HG03575 (cell line): ENCODE measurements around the gene MYO1B.

Experiments used
- ATAC-seq: cut with Tn5 transposase; IDR thresholded peaks from one replicate; pipeline ENCODE4 v1.9.1; 2021; ENCODE audit not compliant: unreplicated experiment, insufficient number of reproducible peaks, low FRiP score; ENCODE audit errors: extremely low read depth

MYO1B gene

DNA sequence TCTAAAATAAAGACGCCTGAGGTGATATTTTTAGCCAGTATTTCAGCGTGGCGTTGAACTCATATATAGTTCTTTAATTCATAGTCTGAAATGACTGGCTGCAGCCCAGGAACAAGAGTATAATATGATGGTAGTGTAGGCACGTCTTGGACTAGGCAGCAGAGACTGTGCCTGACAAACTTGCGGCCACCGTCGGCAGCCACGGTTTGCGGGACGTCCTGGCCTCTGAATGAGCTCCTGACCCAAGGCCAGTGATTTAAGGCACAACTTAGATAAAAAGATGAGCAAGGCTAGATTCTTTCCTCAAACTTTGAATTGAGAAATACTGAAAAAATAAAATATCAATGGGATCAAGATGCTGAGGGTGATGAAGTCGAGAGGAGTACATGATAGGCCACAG lies 40.0 kb downstream of the MYO1B start:
- no peak for ATAC-seq

DNA sequence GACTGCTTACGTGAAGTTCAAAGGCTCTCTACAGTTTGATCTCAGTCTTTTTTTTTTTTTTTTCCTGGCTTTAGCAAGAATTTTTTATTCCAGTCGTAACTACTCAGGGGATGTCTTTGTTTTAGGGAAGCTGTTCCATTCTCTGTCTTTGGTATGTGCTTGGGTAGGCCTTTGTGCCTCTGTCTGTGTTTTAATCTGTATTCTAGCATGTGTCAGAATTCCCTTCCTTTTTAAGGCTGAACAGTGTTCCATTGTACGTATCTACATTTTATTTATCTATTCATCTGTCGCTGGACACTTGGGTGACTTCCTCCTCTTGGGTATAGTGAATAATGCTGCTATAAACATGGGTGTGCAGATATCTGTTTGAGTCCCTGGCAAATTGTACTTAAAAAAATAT lies 42.6 kb downstream of the MYO1B start:
- no peak for ATAC-seq

DNA sequence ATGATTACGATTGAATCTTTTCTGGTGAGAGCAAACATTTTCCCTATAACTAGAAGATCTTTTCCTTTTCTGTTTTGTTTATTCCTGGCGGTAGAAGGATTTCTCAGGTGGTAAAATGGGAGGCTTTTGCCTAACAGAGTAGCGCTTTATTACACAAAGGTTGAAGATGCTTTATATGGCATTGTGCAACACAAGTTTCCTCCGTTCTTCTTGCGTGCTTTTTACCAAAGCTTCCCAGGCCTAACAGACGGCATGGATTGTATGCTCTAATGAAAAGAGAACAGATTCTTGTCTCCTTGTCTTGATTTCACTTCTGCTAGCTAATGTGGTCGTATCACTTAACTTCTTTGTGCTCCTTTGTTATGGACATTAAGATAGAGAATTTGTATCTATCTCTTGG lies 43.8 kb downstream of the MYO1B start:
- no peak for ATAC-seq

DNA sequence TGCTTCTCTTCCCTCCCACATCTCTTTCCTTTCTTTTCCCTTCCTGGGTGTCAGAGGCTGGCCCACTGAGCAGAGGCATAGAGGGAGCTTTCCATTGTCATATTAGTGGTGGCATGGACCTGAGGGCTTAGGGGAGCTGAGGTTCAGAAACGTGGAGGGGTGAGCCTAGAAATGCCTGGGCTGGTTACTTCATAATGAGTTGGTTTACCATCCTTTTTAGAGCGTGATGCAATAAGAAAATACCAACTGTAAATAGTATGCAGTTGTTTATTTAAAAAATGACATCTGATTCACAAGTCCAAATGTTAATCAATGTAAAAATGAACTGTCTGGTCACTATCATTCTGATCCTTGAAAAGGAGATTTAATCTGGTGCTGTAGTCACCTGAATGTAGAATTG lies 46.3 kb downstream of the MYO1B start:
- ATAC-seq, result no peak

- no peak for ATAC-seq
These were observed 47.7 kb downstream of the MYO1B start for GRCh38 chr2:191292869-191293268.

DNA sequence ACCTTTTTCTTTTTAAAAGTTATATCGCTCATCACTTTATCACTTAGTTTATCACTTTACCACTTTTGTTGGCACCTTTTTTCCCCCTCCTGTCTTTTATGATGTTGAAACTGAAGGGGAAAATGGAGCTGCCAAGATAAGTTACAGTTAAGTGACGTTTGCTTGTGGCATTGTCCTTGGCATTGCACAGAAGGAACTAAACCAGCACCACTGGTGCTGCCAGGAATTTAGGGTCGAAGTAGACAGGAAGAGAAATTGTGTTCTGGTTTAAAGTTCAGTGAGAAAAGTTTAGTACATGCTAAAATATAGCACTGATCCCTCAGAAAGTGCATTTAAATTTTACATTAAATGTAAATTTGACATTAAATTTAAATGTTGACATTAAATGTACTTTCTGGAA lies 49.9 kb downstream of the MYO1B start:
- no peak for ATAC-seq

DNA sequence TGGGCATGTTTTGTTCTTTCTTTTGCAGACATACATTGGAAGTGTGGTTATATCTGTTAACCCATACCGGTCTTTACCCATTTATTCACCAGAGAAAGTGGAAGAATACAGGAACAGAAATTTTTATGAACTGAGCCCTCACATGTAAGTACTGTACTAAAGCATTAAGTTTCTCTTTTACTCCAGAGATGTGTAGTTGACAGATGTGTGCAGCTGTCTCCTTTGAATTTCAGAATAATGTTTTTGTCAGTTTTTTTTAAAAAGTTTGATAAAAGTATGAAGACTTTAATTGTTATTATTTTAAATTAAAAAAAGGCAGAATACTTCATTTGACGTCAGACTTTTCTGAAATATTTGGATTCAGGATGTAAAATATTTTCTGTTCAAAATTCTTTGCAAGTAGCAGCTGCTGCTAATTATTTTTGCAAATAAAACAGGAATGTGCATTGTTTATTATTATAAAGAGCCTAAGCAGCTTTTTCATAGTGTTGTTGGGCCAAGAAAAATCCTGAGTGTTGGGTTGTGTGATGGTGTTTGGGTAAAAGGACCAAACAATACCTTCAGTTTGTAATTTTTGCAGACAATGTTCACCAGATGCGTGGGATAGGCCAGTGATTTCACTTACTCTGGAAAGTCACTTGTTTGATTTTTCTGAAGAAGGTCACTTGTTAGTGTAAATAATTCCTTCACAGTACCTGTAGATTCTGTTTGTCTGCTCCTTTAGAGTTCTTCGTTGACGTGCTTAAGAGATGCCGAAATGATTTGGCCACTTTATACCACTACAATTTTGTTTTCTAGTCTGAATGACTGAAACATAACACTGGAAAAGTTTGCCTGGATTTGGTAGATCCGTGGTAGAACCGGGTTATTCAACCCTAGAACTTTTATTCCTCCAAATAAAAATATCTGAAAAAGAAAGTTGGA lies 51.1 kb downstream of the MYO1B start:
- no peak for ATAC-seq

DNA sequence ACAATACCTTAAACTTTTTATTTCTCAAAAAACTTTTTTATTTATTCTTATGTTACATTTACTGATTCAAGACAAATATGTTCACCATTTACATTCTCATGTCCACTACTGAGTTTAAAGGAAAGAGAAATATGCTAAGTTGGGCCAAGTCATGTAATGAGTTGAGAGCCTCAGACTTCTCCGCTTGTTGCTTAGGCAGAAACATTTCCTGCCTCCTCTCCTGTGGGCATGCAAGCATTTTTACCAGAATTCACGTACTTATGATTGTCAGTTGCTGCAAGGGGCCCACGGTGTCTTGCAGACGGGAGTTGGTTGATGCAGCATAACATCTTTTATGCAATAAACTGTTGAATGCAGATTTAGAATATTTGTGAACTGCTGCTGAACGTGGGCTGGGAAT lies 51.8 kb downstream of the MYO1B start:
- no peak for ATAC-seq

GRCh38 chr2:191298306-191298705 lies 53.1 kb downstream of the MYO1B start:
- ATAC-seq, result no peak

GRCh38 chr2:191299010-191299409 lies 53.8 kb downstream of the MYO1B start:
- no peak for ATAC-seq

DNA sequence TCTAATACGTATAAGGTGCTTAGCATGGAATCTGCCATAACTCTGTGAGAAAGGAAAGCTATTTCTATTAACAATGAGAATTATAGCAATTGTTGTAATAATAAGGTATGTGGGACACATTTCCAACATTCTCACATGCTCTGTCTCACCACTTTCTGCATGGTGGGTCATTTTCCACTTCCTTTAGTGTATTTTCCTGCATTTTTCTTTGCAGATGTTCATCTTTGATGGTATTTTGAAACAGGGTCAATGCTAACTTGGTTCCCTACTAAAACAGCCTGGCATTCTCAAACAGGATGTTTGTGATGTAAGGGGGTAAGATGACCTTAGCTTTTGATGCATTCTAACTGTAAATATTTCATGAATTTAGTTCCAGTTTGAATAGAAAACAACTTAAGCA lies 54.7 kb downstream of the MYO1B start:
- ATAC-seq, result no peak

DNA sequence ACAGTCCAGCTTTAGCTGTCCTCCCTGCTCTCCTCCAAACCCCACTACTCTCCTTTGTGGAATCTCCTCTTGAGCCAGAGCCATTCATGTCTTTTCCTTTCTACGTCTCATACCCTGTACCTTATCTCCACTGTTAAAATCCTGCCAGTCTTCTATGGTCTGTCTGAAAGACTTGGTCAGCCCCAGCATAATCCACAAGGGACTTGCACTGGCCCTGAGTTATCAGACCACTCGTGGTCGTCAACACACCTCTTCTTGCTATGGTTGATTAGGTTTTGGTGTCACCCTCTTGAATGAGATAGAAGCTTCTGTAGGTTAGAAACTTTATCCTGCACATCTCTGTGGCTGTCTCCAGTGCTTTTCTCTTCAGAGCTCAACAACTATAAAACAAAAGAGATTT lies 56.8 kb downstream of the MYO1B start:
- no peak for ATAC-seq

GRCh38 chr2:191302459-191303139 lies 57.4 kb downstream of the MYO1B start:
- ATAC-seq, result no peak

DNA sequence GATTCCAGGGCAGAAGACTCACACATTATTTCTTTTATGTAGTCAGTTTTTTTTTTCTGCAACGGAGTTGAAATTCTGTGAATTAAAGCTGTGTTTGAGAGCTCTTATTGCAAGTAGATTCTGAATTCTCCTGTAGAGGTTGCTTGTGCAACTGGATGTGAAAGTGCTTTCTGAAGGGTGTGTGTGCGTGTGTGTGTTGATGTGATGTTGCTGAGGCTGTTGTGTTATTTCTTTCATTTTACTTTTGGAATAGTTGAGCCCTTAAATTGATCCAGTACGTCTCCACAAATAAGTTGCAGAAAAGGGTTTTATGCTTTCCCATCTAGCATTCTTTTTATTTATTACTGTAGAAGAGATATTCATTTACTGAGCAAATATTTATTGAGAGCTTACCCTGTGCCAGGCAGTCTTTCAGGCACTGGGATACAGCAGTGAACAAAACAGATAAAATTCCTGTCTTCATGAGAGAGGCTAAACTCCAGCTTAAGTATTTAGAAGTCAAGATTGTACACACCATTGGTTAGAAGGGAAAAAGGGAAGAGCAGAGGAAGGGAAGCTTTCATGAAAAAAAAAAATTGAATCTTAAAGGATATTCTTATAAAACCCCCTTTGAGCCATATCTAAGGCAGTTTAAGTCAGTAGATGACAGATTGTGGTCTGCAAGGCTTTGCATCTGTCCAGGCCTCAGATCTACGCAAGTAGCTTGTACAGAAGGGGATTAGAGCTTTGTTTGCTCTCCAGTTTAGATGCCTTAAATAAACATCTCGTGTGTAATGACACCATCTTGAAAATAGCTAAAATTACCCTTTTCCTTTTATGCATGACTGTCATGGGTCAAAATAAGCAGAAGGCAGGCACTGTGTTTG lies 58.2 kb downstream of the MYO1B start:
- ATAC-seq, result no peak

GRCh38 chr2:191304939-191305875 lies 60.0 kb downstream of the MYO1B start:
- ATAC-seq, result no peak

GRCh38 chr2:191308026-191308425 lies 62.8 kb downstream of the MYO1B start:
- ATAC-seq, result no peak

DNA sequence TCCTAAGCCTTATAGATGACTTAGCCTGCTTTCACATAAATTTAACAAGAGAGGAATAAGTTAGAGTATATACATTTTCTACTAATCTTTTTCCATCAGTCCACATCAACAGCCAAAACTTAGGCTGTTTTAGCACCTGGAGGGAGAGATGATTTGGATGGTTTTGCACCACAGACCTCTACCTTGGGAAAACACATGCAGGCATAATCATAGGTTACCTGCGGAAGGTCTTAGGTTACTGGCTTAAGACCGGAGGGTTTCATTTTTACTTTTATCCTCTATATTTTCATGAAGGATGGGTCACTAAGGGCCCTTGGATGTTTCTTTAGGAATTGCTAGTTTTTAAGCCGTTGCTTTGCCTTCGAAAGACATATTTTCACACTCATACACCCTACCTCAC lies 66.0 kb downstream of the MYO1B start:
- ATAC-seq, result no peak

DNA sequence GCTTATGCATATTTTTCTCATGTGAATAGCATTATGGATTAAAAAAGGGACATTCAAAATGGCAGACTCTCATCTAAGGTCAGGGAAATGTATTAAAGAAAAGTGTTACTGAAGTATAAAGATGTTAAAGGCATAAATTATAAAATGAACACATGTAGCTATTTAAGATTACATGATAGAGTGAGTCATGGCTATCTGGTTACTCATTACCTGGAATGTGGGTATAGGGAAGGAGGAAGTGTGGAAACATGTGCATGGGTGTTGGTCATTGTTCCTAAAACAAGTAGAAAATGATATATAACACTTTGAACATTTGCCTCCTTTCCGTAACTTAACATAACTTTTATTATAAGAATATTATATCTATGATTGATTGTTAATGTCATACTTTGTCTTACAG lies 66.4 kb downstream of the MYO1B start:
- no peak for ATAC-seq

DNA sequence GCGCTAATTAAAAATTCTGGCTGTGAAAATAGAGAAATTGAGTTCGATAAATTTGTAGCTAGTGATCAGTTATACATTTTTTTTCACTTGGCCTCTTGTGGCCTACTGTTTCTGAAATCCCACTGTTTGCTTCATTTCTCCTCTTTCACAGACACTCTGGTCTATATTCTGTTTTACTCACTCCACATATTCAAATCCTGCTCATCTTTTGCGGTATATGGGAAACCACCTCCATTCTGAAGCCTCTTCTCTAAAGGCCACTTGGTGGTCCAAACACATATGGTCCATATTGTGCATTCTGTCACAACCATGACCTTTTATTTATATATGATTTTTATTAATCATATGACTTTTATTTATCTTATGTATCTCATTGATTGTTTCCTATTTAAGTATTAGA lies 67.0 kb downstream of the MYO1B start:
- no peak for ATAC-seq
